ENCODE results near the gene PXK.
"Not testable (repeated sequence)": the region's sequence is repeated elsewhere in the genome, so short reads cannot be mapped to it uniquely, and the experiment has no call there.

PXK gene

DNA sequence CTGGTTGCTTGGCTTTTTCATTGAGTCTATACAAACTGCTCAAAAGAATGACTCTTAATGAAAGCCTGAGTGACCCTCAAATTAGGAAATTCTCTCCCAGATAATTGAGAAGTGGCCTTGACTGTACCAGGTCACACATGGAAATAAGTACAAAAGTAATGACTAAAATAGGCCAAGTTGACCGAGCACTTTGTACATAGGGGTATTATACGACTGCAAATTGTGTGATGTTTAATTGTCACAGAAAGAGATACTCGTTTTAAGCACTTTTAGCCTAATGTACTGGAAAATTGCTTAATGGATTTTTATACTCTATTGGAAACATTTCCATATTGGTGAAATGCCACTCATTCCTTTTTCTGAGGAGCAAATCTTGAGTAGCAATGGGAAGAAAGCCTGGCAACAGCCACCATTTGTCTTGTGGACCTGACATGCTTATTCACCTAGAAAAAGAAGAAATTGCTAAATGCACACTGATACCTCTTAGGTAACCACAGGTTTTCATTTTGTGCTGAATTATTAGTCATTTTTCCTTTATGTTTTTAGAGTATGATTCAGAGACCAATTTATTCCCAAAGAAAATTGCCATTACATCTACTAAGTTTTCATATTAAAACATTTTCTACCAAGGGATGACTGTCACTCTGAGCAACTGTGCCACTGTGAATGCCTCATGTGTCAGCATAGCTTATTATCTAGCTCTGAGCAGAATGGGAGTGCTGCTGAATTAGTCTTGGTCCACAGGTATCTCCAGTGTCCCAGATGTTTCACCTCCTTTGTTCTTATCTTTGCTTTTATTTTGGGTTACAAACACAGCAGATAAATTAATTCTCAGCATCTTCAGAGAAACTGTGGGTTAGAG lies 8.9 kb upstream of the PXK start:
- no peak for DNase-seq

DNA sequence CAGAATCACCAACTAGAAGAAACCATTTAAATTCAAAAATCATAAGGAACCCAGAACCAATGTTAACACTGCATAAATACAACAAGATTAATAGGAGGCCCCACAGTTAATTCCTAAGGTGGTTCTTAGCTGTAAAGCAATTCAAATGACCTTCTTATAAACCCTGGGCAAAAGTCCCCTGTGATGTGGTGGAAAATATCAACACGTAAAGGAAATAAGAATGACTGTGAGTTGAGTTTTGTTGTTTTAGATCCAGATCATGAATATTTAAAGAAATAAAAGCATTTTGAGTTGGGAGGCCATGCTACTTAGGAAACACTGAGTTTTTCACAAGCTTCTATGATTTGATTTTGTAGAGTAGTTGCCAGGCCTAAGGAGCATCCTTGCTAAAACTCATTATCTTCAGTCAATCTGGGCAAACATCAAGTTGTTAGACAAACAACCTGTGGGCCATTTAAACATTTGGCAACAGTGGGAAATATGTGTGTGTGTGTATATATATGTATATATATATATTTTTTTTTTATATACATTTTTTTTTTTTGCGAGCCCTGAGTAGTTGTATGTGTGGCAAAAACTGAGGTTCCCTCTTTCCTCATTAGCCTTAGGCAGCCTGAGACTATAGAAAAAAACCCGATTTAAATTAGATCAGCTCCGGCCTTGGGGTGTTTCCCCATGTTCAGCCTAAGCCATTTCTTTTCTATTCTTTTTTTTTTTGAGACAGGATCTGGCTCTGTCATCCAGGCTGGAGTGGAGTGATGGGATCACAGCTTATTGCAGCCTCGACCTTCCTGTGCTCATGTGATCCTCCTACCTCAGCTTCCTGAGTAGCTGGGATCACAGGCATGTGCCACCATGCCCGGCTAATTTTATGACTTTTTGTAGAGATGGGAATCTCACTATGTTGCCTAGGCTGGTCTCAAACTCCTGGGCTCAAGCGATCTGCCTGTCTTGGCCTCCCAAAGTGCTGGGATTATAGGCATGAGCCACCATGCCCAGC lies 8.0 kb upstream of the PXK start:
- DNase-seq = no peak

DNA sequence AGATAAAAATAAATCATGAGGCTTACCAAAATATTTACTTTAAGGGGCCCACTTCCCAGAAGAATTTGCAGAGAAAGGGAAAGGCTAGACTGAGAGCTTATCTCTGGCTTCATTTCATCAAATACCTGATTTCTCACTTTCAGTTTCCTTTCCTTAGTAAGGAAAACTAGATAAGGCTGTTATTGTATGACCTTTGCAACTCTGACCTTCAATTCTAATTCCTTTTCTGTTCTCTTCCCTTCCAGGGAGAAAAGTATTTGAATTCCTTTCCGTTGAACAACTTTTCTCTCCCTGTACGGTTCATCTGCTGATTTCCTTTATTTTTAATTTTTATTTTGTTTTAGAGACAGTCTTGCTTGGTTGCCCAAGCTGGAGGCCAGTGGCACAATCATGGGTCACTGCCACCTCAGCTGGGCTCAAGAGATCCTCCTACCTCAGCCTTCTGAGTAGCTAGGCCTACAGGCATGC lies 7.1 kb upstream of the PXK start:
- no peak for DNase-seq

DNA sequence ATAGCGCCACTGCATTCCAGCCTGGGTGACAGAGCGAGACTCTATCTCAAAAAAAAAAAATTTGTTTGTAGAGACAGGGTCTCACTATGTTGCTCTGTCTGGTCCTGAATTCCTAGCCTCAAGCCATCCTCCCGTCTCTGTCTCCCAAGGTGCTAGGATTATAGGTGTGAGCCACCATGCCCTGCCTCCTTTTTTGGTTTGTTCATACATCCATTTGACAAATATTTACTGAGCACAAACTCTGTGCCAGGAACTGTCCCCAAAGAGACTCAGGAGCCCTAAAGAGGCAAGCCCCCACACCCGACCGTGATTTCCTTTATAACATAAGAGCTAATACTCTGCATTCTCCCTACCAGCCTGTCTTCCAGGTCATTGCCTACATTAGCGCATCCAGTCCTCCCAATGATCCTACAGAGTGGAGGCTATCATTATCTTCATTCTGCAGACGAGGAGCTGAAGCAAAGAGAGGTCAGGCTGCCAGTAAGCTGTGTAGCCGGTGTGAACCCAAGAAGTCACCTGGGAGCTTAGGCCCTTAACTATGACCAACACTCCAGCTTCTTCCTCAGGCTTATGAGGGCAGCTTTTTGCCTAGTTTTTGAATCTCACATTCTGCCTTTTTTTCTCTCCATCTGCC lies 6.3 kb upstream of the PXK start:
- DNase-seq = no peak

DNA sequence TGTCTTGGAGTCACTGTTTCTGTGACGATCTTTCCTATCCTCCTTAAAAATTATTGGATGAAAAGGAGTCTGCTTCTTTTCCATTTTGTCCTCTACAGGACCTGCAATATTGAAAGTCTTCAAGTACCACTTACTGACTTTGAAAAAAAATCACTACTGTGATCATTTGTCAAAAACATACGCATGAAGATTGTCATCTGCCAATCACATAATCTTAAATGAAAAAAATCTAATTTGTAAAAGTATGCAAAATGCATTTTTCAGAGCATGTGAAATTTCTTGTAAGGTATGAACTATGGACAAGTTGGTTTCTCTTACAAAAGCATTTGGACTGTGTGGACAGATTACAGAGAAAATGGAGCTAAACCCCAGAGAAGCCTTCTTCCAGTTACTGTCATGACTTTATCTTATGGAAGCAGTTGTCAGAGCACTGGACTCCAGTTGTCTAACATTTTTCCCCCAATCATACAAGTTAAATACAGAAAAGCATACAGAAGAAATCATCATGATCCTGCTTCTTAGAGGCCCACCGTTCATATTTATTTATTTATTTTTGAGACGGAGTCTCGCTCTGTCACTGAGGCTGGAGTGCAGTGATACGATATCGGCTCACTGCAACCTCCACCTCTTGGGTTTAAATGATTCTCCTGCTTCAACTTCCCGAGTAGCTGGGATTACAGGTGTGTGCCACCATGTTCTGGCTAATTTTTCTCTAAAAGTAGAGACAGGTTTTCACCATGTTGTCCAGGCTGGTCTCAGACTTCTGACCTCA lies 3.4 kb upstream of the PXK start:
- no peak for DNase-seq

DNA sequence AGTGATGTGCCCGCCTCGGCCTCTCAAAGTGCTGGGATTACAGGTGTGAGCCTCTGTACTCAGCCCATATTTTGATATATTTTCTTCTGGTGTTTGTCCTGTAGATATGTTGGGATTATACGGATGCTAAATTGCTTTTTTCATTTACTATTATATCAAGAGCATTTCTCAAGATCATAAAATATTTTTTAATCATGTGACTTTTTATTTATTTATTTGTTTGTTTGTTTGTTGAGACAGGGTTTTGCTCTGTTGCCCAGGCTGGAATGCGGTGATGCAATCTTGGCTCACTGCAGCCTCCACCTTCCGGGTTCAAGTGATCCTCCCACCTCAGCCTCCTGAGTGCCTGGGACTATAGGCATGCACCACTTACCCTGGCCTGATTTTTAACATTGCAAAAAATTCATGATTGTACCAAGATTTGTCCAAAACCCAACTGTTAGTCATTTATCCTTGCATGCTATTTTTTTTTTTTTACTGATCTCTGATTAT lies 2.7 kb upstream of the PXK start:
- no peak for DNase-seq

DNA sequence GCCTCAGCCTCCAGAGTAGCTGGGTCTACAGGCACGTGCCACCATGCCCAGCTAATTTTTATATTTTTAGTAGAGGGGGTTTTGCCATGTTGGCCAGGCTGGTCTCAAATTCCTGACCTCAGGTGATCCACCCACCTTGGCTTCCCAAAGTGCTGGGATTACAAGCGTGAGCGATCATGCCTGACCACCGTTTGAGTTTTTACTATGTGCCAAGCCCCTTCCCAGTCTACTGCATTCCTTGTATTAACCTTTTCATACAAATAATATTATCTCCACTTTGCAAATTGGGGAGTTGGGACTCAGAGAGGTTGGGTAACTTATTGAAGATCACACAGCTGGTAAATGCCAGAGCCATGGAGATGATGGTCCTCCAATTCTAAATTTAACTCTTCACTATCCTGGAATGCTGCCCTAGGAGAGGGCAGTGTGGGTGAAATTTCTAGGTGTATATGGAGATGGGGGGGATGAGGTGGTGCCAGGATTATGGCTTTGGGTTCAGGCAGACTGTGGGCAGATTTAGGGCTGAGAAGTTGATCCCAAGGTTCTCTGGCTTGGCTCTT lies 1.0 kb upstream of the PXK start:
- no peak for DNase-seq

DNA sequence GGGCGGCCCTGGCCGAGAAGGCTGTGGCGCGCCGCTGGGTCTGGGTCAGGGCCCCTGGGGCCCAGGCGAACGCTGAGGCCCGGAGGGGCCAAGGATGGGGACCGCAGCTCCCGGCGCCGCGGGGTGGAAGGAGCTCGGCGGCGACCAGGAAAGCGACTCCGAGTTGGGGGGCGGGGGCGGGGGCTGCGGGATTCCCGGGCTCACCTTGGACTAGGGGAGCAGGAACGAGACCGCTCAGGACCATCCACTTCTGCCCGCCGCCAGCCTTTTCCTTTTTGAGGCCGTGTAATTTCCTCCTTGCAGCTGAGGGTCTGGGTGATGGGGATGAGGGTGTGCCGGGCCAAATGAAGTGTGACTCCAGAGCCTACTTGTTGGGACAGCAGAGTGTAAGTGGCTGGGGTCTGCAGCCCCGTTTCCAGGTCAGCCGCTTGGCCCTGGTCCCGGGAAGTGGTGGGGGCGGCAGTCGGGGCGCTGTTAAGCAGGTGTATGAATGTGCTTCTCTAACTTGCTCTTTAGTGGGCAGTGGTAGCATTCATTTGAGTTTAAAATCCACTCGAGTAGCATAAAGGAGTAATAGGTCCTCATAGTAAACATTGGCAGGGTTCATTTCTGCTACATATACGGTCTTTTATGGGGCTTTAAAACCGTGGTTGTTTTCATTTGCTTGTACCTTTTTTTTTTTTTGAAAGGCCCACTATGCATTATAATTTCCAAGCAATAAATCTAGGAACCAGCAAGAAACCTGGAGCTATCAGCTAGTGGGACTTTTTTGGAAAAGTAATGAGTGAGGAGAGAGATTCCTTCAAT lies 717 bp downstream of the PXK start:
- DNase-seq = no peak

DNA sequence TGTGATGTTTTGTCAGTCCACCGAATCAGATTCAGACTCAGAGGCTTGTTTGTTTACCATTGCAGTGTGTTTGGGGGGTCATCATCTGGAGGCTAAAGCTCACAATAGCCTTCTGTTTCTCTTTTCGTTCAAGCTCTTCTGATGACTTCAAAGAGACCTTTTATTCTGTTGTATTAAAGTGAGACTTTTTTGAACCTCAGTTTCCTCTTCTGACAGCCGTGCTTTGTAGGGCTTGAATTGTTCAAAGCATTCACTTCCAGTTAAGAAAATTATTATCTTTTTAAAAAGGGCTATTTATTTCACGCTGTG lies 1.3 kb downstream of the PXK start:
- DNase-seq = no peak

DNA sequence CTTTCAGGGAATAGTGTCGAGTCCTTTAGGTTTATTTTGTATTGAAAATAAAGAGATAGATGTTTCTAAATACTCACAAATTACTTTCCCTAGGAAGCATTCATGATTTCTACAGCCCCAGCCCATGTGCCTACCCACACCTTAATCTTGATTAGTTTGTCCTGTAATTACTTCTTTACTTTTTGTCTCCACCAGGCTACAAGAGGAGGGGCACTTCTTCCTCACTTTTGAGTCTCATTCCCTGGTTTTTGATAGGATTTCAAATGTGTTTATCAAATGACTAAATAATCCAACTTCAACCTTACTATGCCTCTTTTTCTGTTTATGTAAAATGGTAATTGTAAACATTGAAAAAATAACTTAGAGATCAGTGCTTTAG lies 1.8 kb downstream of the PXK start:
- DNase-seq = no peak

DNA sequence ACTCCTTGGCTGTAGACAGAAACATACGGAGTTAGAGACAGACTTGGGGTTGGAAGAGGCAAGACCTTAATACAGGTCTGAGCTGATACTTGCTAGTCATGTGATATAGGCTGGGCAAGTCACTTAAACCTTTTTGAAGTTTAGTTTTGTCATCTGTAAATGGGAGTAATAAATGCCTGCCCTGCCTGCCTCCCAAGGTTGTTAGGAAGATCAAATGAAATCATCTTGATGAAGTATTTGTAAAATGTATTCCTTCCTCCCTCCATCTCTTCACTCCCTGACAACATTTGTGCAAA lies 2.9 kb downstream of the PXK start:
- DNase-seq = no peak

DNA sequence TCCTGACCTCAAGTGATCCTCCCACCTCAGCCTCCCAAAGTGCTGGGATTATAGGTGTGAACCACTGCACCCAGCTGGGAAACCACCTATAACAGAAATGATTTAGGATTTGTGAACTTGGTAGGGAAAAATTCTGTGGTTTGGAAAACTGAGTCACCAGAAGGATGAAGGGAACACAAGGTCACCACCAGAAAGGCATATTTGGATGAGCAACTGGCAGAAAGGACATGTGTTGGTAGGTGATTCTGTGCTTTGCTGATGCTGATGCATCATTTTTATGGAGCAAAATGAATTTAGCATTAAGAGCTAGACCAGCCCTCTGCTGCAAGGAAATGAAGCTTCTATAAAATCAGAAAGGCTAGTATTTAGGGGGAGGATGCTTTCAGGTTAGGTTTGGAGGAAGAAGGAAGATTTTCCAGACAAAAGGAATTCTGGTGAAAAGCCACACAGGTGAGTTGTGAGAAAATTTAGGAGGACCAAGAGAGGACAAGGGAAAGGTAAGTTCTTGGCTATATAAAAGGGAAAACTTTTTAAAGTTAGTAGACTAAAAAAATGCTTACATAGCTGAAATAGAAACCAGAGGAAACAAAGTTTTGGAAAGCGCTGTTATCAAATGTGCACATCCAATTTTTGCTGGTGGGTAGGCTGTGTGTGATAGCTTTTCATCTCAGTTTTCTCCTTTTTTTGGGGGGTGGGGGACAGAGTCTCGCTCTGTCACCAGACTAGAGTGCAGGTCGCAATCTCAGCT lies 3.6 kb downstream of the PXK start:
- DNase-seq = no peak

DNA sequence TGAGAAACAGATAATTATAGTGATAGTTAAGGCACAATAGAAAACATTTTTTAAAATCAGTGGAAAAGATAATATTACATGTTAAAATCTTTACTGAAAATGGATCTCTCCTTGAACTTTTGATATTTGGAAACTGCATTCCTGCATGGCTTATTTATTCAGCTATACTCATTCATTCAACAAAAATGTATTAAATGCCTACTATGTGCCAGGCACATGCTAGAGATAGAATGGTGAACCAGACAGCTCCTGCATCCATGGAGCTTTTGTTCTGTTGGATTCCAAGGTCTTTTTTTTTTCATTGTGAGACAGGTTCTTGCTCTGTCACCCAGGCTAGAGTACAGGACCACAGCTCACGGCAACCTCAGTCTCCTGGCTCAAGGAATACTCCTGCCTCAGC lies 4.5 kb downstream of the PXK start:
- no peak for DNase-seq

DNA sequence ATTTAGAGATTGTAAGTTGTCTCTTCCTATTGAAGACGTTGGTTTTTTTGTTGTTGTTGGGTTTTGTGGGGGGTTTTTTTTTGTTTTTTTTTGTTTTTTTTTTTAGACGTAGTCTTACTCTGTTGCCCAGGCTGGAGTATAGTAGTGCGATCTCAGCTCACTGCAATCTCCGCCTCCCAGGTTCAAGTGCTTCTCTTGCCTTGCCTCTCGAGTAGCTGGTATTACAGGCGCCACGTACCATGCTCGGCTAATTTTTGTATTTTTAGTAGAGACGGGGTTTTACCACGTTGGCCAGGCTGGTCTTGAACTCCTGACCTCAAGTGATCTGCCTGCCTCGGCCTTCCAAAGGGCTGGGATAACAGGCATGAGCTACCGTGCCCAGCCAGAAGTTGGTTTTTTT lies 6.5 kb downstream of the PXK start:
- not testable (repeated sequence) for DNase-seq

DNA sequence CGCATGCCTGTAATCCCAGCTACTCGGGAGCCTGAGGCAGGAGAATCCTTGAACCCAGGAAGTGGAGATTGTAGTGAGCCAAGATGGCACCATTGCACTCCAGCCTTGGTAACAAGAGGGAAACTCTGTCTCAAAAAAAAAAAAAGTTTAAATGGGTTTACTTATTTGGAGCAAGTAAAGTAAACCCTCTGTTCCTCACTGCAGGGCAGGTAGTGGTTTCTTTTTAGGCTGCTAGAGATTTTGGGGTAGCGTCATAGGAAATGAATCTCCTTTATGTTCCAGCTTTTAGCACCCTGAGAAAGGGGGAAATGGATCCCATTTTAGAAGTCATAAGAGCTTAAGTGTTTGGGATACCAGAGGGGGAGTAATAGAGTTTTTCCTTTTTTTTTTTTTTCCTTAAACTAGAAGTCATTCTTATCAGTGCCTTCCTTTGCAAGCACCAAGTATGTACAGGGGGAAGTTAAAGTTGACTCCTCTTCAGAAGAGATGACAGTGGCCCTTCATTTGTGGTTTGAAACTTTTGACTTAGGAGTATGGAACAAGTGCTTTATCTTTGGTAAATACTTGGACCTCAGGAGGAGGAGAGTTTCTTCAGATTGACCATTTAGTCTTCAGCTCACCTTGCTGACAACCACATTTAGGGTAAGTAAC lies 8.0 kb downstream of the PXK start:
- no peak for DNase-seq

DNA sequence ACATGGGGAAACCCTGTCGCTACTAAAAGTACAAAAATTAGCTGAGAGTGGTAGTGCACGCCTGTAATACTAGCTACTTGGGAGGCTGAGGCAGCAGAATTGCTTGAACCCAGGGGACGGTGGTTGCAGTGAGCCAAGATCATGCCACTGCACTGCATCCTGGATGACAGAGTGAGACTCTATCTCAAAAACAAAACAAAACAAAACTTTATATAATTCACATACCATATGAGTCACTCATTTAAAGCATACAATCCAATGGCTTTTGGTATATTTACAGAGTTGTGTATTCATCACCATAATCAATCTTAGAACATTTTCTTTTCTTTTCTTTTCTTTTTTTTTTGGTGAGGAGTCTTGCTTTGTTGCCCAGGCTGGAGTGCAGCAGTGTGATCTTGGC lies 8.7 kb downstream of the PXK start:
- no peak for DNase-seq

DNA sequence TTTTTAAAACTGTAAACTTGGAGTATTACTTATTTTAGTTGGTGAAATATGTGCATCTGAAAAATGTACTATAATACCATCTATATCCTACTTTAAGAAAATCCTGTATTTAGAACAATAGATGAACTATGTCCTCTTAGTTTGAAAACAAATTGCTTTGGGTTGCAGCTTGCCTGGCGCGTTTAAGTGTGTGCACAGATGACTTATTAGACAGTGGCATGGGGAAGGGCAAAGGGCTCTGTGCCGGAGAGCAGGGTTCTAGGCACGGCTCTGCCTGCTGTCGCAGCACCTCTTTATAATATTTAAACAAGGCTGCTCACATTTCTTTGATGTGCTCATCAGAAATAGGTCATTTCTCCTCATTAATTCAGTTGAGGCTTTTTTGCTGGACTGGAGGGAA lies 10.0 kb downstream of the PXK start:
- no peak for DNase-seq

DNA sequence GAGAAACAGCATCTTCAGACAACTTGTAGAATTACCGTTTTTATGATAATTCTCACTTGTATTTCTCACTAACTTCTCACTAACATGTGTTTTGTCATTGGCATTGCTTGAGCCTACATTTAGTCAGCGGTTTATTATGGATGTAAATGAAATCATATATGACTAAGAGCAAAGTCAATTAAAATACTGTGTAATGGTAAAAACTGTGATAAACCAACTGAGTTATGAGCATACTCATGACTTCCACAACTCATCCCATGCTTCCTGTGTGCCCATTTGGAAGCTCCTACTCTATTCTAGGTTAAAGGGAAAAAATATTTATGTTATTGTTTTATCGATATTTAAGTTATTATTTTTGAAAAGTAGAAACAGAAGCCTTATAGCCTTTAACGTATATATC lies 12.8 kb downstream of the PXK start:
- no peak for DNase-seq

DNA sequence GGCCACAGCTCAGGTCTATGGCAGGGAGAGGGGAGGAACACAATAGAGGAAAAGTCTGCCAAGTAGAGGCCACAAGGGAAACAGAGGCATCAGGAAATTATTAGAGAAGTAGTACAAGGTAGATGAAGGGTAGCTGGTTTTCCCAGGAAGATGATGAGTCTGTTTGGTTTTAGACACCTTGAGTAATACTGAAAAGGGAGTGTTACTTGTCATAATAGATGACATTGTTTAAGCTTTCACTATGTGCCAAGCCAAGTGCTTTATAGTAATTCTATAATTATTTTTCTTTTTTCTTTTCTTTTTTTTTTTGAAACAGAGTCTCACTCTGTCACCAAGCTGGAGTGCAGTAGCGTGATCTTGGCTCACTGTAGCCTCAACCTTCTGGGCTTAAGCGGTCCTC lies 13.7 kb downstream of the PXK start:
- no peak for DNase-seq

DNA sequence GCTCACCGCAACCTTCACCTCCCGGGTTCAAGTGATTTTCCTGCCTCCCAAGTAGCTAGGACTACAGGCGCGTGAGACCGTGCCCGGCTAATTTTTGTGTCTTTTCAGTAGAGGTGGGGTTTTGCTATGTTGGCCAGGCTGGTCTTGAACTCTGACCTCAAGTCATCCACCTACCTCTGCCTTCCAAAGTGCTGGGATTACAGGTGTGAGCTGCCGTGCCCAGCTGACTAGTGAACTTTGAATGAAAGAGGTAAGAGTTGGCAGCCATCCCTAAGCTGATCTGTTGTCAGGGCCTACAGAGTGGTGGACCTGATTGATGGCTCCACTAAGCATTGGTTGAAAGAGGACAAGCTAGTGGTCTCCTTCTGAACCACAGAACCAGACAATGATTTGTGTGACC lies 15.3 kb downstream of the PXK start:
- DNase-seq = no peak
